ENCODE results near the gene PLIN3. TPM values are rescaled to one million over a fixed set of nuclear protein-coding genes. Genes with fewer than 3 reads are reported as not detected.
"Not testable (repeated sequence)": the region's sequence is repeated elsewhere in the genome, so short reads cannot be mapped to it uniquely, and the experiment has no call there.

PLIN3 gene
- total and polyA plus RNA-seq, 5 donors from 2014 or later = 26.5 to 35.6 (median 31.2) TPM

- no peaks in the 10 kb centered on the region for H3K27me3 ChIP-seq (ENCODE audit: control insufficient read depth, insufficient read depth, low read length)
- DNase-seq = no peak
- Mint-ChIP-seq H3K9me3 (no peaks in the 10 kb centered on the region), H3K4me1 (peaks cover 3 to 14% (median 7%) of the 10 kb centered on the region in 4 donors), H3K4me3 (no peak overlapping the region), H3K36me3 (peaks cover 7% of the 10 kb centered on the region), H3K27ac (no peak overlapping the region), H3K27me3 (no peaks in the 10 kb centered on the region)
- H3K4me3 ChIP-seq (ENCODE audit: low read depth, low read length) = no peak overlapping the region
- H3K9me3 ChIP-seq (ENCODE audit: control insufficient read depth in 2 of 2, low read length in 2 of 2) = no peaks in the 10 kb centered on the region
- no peak for ATAC-seq (ENCODE audit: low read depth in 2 of 2)
- peaks cover 13% of the 10 kb centered on the region for H3K36me3 ChIP-seq (ENCODE audit: control insufficient read depth, insufficient read depth, low read length)
- no peak overlapping the region for H3K27ac ChIP-seq (ENCODE audit: insufficient read depth, low read length, poor library complexity, severe bottlenecking)
- peaks cover 5% of the 10 kb centered on the region for H3K4me1 ChIP-seq (ENCODE audit: control insufficient read depth, insufficient read depth, low read length, poor library complexity, severe bottlenecking)
These were observed 66.3 kb downstream of the PLIN3 start for GRCh38 chr19:4801085-4801619.

- Histone ChIP-seq H3K4me1 (ENCODE audit: control insufficient read depth, insufficient read depth, low read length, poor library complexity, severe bottlenecking) (peaks cover 9% of the 10 kb centered on the region), H3K9me3 (ENCODE audit: control insufficient read depth in 2 of 2, low read length in 2 of 2) (no peaks in the 10 kb centered on the region), H3K27ac (ENCODE audit: insufficient read depth, low read length, poor library complexity, severe bottlenecking) (no peak overlapping the region), H3K36me3 (ENCODE audit: control insufficient read depth, insufficient read depth, low read length) (peaks cover 13% of the 10 kb centered on the region), H3K4me3 (ENCODE audit: low read depth, low read length) (no peak overlapping the region), H3K27me3 (ENCODE audit: control insufficient read depth, insufficient read depth, low read length) (no peaks in the 10 kb centered on the region)
- no peak for DNase-seq
- peaks cover 7% of the 10 kb centered on the region for H3K36me3 Mint-ChIP-seq
- peaks cover 3 to 19% (median 8%) of the 10 kb centered on the region in 4 donors for H3K4me1 Mint-ChIP-seq
- H3K9me3 Mint-ChIP-seq = no peaks in the 10 kb centered on the region
- H3K27me3 Mint-ChIP-seq = no peaks in the 10 kb centered on the region
- H3K27ac Mint-ChIP-seq = no peak overlapping the region
- no peak for ATAC-seq (ENCODE audit: low read depth in 2 of 2)
- no peak overlapping the region for H3K4me3 Mint-ChIP-seq
These were observed 66.8 kb downstream of the PLIN3 start for GRCh38 chr19:4800591-4801081.

GRCh38 chr19:4795400-4795799 lies 72.1 kb downstream of the PLIN3 start:
- Mint-ChIP-seq H3K36me3 (peaks cover 7% of the 10 kb centered on the region), H3K4me3 (peak overlapping the region; percentile 44 to 59 (median 55)), H3K9me3 (no peaks in the 10 kb centered on the region), H3K27me3 (no peaks in the 10 kb centered on the region), H3K27ac (peak overlapping the region in 1 of 3 donors; percentile 49), H3K4me1 (peaks cover 3 to 53% (median 12%) of the 10 kb centered on the region in 4 donors)
- no peak for ATAC-seq (ENCODE audit: low read depth in 2 of 2)
- H3K36me3 ChIP-seq (ENCODE audit: control insufficient read depth, insufficient read depth, low read length) = peaks cover 38% of the 10 kb centered on the region
- H3K27ac ChIP-seq (ENCODE audit: insufficient read depth, low read length, poor library complexity, severe bottlenecking) = no peak overlapping the region
- no peak for DNase-seq
- H3K9me3 ChIP-seq (ENCODE audit: control insufficient read depth in 2 of 2, low read length in 2 of 2) = no peaks in the 10 kb centered on the region
- H3K4me1 ChIP-seq (ENCODE audit: control insufficient read depth, insufficient read depth, low read length, poor library complexity, severe bottlenecking) = peaks cover 28% of the 10 kb centered on the region
- H3K4me3 ChIP-seq (ENCODE audit: low read depth, low read length) = no peak overlapping the region
- H3K27me3 ChIP-seq (ENCODE audit: control insufficient read depth, insufficient read depth, low read length) = no peaks in the 10 kb centered on the region

DNA sequence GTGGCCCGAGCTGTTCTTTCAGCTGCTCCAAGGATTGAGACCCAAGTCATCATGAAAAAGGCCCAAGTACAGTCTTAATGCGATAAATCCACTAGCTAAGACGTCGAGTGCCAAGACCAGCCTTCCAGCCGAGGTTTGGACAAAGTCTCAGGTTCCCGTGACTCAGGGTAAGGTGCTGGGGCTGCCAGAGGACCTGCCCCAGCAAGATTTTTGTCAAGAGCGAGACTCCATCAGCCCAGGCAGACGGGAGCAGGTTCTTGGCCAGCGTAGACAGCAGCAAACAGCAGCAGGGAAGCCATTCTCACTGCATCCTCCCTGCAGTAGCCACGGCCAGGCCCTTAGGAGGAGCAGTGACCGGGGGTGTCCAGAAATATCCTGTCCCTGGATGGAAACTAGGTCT lies 72.5 kb downstream of the PLIN3 start:
- ATAC-seq (ENCODE audit: low read depth in 2 of 2) (no peak), DNase-seq (no peak)
- Mint-ChIP-seq H3K4me1 (peaks cover 3 to 53% (median 12%) of the 10 kb centered on the region in 4 donors), H3K9me3 (no peaks in the 10 kb centered on the region), H3K27ac (peak overlapping the region in 2 of 3 donors; percentile 36 to 49), H3K4me3 (peak overlapping the region in 3 of 4 donors; percentile 50 to 79 (median 55)), H3K36me3 (peaks cover 7% of the 10 kb centered on the region), H3K27me3 (no peaks in the 10 kb centered on the region)
- H3K27ac ChIP-seq (ENCODE audit: insufficient read depth, low read length, poor library complexity, severe bottlenecking) = no peak overlapping the region
- peaks cover 38% of the 10 kb centered on the region for H3K36me3 ChIP-seq (ENCODE audit: control insufficient read depth, insufficient read depth, low read length)
- H3K27me3 ChIP-seq (ENCODE audit: control insufficient read depth, insufficient read depth, low read length) = no peaks in the 10 kb centered on the region
- H3K9me3 ChIP-seq (ENCODE audit: control insufficient read depth in 2 of 2, low read length in 2 of 2) = no peaks in the 10 kb centered on the region
- peaks cover 28% of the 10 kb centered on the region for H3K4me1 ChIP-seq (ENCODE audit: control insufficient read depth, insufficient read depth, low read length, poor library complexity, severe bottlenecking)
- H3K4me3 ChIP-seq (ENCODE audit: low read depth, low read length) = no peak overlapping the region

GRCh38 chr19:4793278-4793677 lies 74.2 kb downstream of the PLIN3 start:
- H3K27ac Mint-ChIP-seq = peak overlapping the region in 2 of 3 donors; percentile 71 to 81
- not testable (repeated sequence) for H3K9me3 Mint-ChIP-seq

GRCh38 chr19:4792866-4793195 lies 74.6 kb downstream of the PLIN3 start:
- Mint-ChIP-seq H3K4me1 (peaks cover 3 to 51% (median 6%) of the 10 kb centered on the region in 4 donors), H3K27ac (peak overlapping the region in 2 of 3 donors; percentile 71 to 81), H3K4me3 (peak overlapping the region; percentile 67 to 92 (median 80))
- not testable (repeated sequence) for H3K27me3 Mint-ChIP-seq; H3K4me3 ChIP-seq (ENCODE audit: low read depth, low read length); H3K9me3 ChIP-seq (ENCODE audit: control insufficient read depth in 2 of 2, low read length in 2 of 2); H3K27ac ChIP-seq (ENCODE audit: insufficient read depth, low read length, poor library complexity, severe bottlenecking); H3K36me3 Mint-ChIP-seq; ATAC-seq (ENCODE audit: low read depth in 2 of 2); H3K9me3 Mint-ChIP-seq; DNase-seq; H3K27me3 ChIP-seq (ENCODE audit: control insufficient read depth, insufficient read depth, low read length)
- Histone ChIP-seq H3K36me3 (ENCODE audit: control insufficient read depth, insufficient read depth, low read length) (peaks cover 33% of the 10 kb centered on the region), H3K4me1 (ENCODE audit: control insufficient read depth, insufficient read depth, low read length, poor library complexity, severe bottlenecking) (peaks cover 28% of the 10 kb centered on the region)

More at GRCh38 chr19:4793278-4793677, 74.2 kb downstream of the PLIN3 start:
- Histone ChIP-seq H3K36me3 (ENCODE audit: control insufficient read depth, insufficient read depth, low read length) (peaks cover 33% of the 10 kb centered on the region), H3K4me1 (ENCODE audit: control insufficient read depth, insufficient read depth, low read length, poor library complexity, severe bottlenecking) (peaks cover 28% of the 10 kb centered on the region)
- not testable (repeated sequence) for H3K27me3 ChIP-seq (ENCODE audit: control insufficient read depth, insufficient read depth, low read length); H3K27me3 Mint-ChIP-seq; H3K4me3 ChIP-seq (ENCODE audit: low read depth, low read length); DNase-seq; H3K9me3 ChIP-seq (ENCODE audit: control insufficient read depth in 2 of 2, low read length in 2 of 2); H3K27ac ChIP-seq (ENCODE audit: insufficient read depth, low read length, poor library complexity, severe bottlenecking); H3K36me3 Mint-ChIP-seq; ATAC-seq (ENCODE audit: low read depth in 2 of 2)
- Mint-ChIP-seq H3K4me3 (peak overlapping the region; percentile 67 to 92 (median 80)), H3K4me1 (peaks cover 3 to 51% (median 7%) of the 10 kb centered on the region in 4 donors)

- not testable (repeated sequence) for ATAC-seq (ENCODE audit: low read depth in 2 of 2); H3K9me3 ChIP-seq (ENCODE audit: control insufficient read depth in 2 of 2, low read length in 2 of 2); H3K9me3 Mint-ChIP-seq; H3K36me3 Mint-ChIP-seq; H3K27me3 ChIP-seq (ENCODE audit: control insufficient read depth, insufficient read depth, low read length); H3K4me3 ChIP-seq (ENCODE audit: low read depth, low read length); H3K27me3 Mint-ChIP-seq
- peak overlapping the region in 2 of 3 donors; percentile 71 to 81 for H3K27ac Mint-ChIP-seq
- Histone ChIP-seq H3K27ac (ENCODE audit: insufficient read depth, low read length, poor library complexity, severe bottlenecking) (peak overlapping the region; percentile 92), H3K4me1 (ENCODE audit: control insufficient read depth, insufficient read depth, low read length, poor library complexity, severe bottlenecking) (peaks cover 28% of the 10 kb centered on the region), H3K36me3 (ENCODE audit: control insufficient read depth, insufficient read depth, low read length) (peaks cover 33% of the 10 kb centered on the region)
- DNase-seq = peak in 1 of 3 donors; percentile 21
- H3K4me1 Mint-ChIP-seq = peaks cover 3 to 51% (median 6%) of the 10 kb centered on the region in 4 donors
- H3K4me3 Mint-ChIP-seq = peak overlapping the region; percentile 67 to 92 (median 85)
These were observed 75.2 kb downstream of the PLIN3 start for GRCh38 chr19:4792019-4792865.

Measured in CD4-positive, CD25-positive, alpha-beta regulatory T cell (primary cell).